HepG2 (cell line): ENCODE measurements around the gene ABCC1.

ENCODE experiments used
- EZH2 ChIP-seq: conservative IDR thresholded peaks from 2 replicates; pipeline ENCODE4 v1.6.1; 2012; ENCODE audit warnings: mild to moderate bottlenecking, low read depth, low read length, moderate library complexity
- REXO4 ChIP-seq: sonication (generic); formaldehyde crosslinking; IDR thresholded peaks from 2 replicates; pipeline ENCODE4 v1.8.0; 2022; ENCODE audit warnings: missing genetic modification reagents, mild to moderate bottlenecking, borderline replicate concordance
- TF ChIP-seq, protein P1 (sequence below): IDR thresholded peaks from 2 replicates; pipeline ENCODE4 v1.6.1; 2012; ENCODE audit warnings: inconsistent platforms
- TF ChIP-seq, protein P2 (sequence below): sonication (generic); formaldehyde crosslinking; IDR thresholded peaks from 2 replicates; pipeline ENCODE4 v1.5.0; 2020; ENCODE audit warnings: mild to moderate bottlenecking, missing genetic modification reagents, moderate library complexity
- TF ChIP-seq, protein P3 (sequence below): sonication (generic); formaldehyde crosslinking; IDR thresholded peaks from 2 replicates; pipeline ENCODE4 v1.4.0; 2020; ENCODE audit warnings: missing genetic modification reagents
- TF ChIP-seq, protein P4 (sequence below): IDR thresholded peaks from 2 replicates; pipeline ENCODE4 v1.6.1; 2012; ENCODE audit warnings: low read length, improper control_type of control experiment

DNA sequence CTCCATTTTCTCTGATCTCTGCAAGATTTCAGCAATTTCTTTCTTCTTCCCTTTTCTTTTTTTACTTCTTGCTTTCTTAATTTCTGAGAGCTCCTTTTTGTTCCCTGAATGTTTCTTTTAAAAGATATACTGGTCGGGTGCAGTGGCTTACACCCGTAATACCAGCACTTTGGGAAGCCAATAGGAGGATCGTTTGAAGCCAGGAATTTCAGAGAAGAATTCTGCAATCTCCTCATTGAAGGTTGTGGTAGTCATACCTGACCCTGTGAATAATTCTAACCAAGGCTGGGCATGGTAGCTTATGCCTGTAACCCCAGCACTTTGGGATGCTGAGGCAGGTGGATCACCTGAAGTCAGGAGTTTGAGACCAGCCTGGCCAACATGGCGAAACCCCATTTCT lies 15.6 kb upstream of the ABCC1 start:
- TF ChIP-seq, protein P1, sequence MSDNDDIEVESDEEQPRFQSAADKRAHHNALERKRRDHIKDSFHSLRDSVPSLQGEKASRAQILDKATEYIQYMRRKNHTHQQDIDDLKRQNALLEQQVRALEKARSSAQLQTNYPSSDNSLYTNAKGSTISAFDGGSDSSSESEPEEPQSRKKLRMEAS, result no peak
- no peak for TF ChIP-seq EZH2
- TF ChIP-seq, protein P2, sequence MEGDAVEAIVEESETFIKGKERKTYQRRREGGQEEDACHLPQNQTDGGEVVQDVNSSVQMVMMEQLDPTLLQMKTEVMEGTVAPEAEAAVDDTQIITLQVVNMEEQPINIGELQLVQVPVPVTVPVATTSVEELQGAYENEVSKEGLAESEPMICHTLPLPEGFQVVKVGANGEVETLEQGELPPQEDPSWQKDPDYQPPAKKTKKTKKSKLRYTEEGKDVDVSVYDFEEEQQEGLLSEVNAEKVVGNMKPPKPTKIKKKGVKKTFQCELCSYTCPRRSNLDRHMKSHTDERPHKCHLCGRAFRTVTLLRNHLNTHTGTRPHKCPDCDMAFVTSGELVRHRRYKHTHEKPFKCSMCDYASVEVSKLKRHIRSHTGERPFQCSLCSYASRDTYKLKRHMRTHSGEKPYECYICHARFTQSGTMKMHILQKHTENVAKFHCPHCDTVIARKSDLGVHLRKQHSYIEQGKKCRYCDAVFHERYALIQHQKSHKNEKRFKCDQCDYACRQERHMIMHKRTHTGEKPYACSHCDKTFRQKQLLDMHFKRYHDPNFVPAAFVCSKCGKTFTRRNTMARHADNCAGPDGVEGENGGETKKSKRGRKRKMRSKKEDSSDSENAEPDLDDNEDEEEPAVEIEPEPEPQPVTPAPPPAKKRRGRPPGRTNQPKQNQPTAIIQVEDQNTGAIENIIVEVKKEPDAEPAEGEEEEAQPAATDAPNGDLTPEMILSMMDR (CRISPR knock-in tag), result no peak
- TF ChIP-seq, protein P3, sequence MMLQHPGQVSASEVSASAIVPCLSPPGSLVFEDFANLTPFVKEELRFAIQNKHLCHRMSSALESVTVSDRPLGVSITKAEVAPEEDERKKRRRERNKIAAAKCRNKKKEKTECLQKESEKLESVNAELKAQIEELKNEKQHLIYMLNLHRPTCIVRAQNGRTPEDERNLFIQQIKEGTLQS, result no peak
- TF ChIP-seq REXO4 (CRISPR knock-in tag), result no peak
- TF ChIP-seq, protein P4, sequence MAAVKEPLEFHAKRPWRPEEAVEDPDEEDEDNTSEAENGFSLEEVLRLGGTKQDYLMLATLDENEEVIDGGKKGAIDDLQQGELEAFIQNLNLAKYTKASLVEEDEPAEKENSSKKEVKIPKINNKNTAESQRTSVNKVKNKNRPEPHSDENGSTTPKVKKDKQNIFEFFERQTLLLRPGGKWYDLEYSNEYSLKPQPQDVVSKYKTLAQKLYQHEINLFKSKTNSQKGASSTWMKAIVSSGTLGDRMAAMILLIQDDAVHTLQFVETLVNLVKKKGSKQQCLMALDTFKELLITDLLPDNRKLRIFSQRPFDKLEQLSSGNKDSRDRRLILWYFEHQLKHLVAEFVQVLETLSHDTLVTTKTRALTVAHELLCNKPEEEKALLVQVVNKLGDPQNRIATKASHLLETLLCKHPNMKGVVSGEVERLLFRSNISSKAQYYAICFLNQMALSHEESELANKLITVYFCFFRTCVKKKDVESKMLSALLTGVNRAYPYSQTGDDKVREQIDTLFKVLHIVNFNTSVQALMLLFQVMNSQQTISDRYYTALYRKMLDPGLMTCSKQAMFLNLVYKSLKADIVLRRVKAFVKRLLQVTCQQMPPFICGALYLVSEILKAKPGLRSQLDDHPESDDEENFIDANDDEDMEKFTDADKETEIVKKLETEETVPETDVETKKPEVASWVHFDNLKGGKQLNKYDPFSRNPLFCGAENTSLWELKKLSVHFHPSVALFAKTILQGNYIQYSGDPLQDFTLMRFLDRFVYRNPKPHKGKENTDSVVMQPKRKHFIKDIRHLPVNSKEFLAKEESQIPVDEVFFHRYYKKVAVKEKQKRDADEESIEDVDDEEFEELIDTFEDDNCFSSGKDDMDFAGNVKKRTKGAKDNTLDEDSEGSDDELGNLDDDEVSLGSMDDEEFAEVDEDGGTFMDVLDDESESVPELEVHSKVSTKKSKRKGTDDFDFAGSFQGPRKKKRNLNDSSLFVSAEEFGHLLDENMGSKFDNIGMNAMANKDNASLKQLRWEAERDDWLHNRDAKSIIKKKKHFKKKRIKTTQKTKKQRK, result no peak
